ENCODE measurements around the gene CLDN9. TPM values are rescaled to one million over a fixed set of nuclear protein-coding genes. Genes with fewer than 3 reads are reported as not detected.

The CLDN9 gene
- total RNA-seq, 1 donor from 2014 or later: 2.3 TPM

- DNase-seq (ENCODE audit: low spot score): no peak
- intact Hi-C loops (cut with DNase I): no loop called here
These were observed 21.8 kb upstream of the CLDN9 start for GRCh38 chr16:2990891-2991290.

GRCh38 chr16:2991566-2992261 lies 21.0 kb upstream of the CLDN9 start:
- intact Hi-C loops (cut with DNase I): no loop called here
- DNase-seq (ENCODE audit: low spot score): no peak

- intact Hi-C loops (cut with DNase I): no loop called here
- DNase-seq (ENCODE audit: low spot score): no peak
These were observed 20.2 kb upstream of the CLDN9 start for GRCh38 chr16:2992383-2993081.

GRCh38 chr16:2996298-2996697 lies 16.4 kb upstream of the CLDN9 start:
- intact Hi-C loops (cut with DNase I): no loop called here
- no peak for DNase-seq (ENCODE audit: low spot score)

- no peak for DNase-seq (ENCODE audit: low spot score)
- intact Hi-C loops (cut with DNase I): no loop called here
These were observed 12.8 kb upstream of the CLDN9 start for GRCh38 chr16:2999929-3000328.

- intact Hi-C loops (cut with DNase I): no loop called here
- DNase-seq (ENCODE audit: low spot score): no peak
These were observed 12.2 kb upstream of the CLDN9 start for GRCh38 chr16:3000540-3000939.

- intact Hi-C loops (cut with DNase I): no loop called here
- no peak for DNase-seq (ENCODE audit: low spot score)
These were observed 11.4 kb upstream of the CLDN9 start for GRCh38 chr16:3001316-3001715.

GRCh38 chr16:3003582-3004270 lies 9.0 kb upstream of the CLDN9 start:
- intact Hi-C loops (cut with DNase I): loop anchor here (2.0 kb wide), 1 partner anchor 17 kb away; the partner anchor contains the start of gene TNFRSF12A

GRCh38 chr16:3004319-3004718 lies 8.4 kb upstream of the CLDN9 start:
- intact Hi-C loops (cut with DNase I): loop anchor here (2.0 kb wide), 1 partner anchor 16 kb away; the partner anchor contains the start of gene TNFRSF12A
- no peak for DNase-seq (ENCODE audit: low spot score)

More at GRCh38 chr16:3003582-3004270, 9.0 kb upstream of the CLDN9 start:
- peak; percentile 99 for DNase-seq (ENCODE audit: low spot score)

- intact Hi-C loops (cut with DNase I): loop anchor here (2.0 kb wide), 1 partner anchor 16 kb away; the partner anchor contains the start of gene TNFRSF12A
- DNase-seq (ENCODE audit: low spot score): no peak
These were observed 7.9 kb upstream of the CLDN9 start for GRCh38 chr16:3004781-3005284.

GRCh38 chr16:3007059-3007956 lies 5.4 kb upstream of the CLDN9 start:
- intact Hi-C loops (cut with DNase I): no loop called here
- no peak for DNase-seq (ENCODE audit: low spot score)

GRCh38 chr16:3007957-3008689 lies 4.6 kb upstream of the CLDN9 start:
- no peak for DNase-seq (ENCODE audit: low spot score)
- intact Hi-C loops (cut with DNase I): no loop called here

GRCh38 chr16:3008690-3009037 lies 4.1 kb upstream of the CLDN9 start:
- intact Hi-C loops (cut with DNase I): no loop called here

GRCh38 chr16:3009568-3010390 lies 2.9 kb upstream of the CLDN9 start:
- intact Hi-C loops (cut with DNase I): no loop called here
- DNase-seq (ENCODE audit: low spot score): no peak

More at GRCh38 chr16:3008690-3009037, 4.1 kb upstream of the CLDN9 start:
- DNase-seq (ENCODE audit: low spot score): no peak

GRCh38 chr16:3010510-3010909 lies 2.2 kb upstream of the CLDN9 start:
- intact Hi-C loops (cut with DNase I): no loop called here
- no peak for DNase-seq (ENCODE audit: low spot score)

GRCh38 chr16:3012246-3012645 lies 477 bp upstream of the CLDN9 start:
- intact Hi-C loops (cut with DNase I): no loop called here
- no peak for DNase-seq (ENCODE audit: low spot score)

GRCh38 chr16:3013491-3013951 lies 798 bp downstream of the CLDN9 start:
- DNase-seq (ENCODE audit: low spot score): no peak
- intact Hi-C loops (cut with DNase I): no loop called here

Measured in cardiac septum (tissue), 1 donor.